WTC11 (cell line): ENCODE results near the gene ZBTB20. TPM values are rescaled to one million over a fixed set of nuclear protein-coding genes. Genes with fewer than 3 reads are reported as not detected.

Source experiments
- ATAC-seq: fragments of 200-7000 bp; cut with Tn5 transposase; 2 replicates; pipeline ENCODE4 v1.10.0; 2021; ENCODE audit warnings: mild to moderate bottlenecking, moderate library complexity
- CTCF ChIA-PET: fragments of 300-600 bp; sonication (Branson Sonifier 250); formaldehyde crosslinking; loops from one replicate; lab custom pipeline; 2021; ENCODE audit warnings: antibody characterized with exemption; lab: Charles Lee
- POLR2A ChIA-PET: fragments of 350-600 bp; sonication (Branson Sonifier 250); formaldehyde crosslinking; loops from one replicate; lab custom pipeline; 2021; ENCODE audit warnings: antibody characterized with exemption; lab: Charles Lee
- DNase-seq: peaks from one replicate; pipeline ENCODE4 v3.0.0; 2021; ENCODE audit warnings: low spot score
- H3K27ac Mint-ChIP-seq: 2 replicates; pipeline ENCODE4 v1.8.0; 2021; ENCODE audit warnings: mixed read lengths
- H3K27me3 Mint-ChIP-seq: 2 replicates; pipeline ENCODE4 v1.8.0; 2021; ENCODE audit warnings: low read depth, mild to moderate bottlenecking, moderate library complexity, mixed read lengths
- H3K36me3 Mint-ChIP-seq: 2 replicates; pipeline ENCODE4 v1.8.0; 2021; ENCODE audit warnings: mixed read lengths
- H3K4me1 Mint-ChIP-seq: 2 replicates; pipeline ENCODE4 v1.8.0; 2022; ENCODE audit warnings: mixed read lengths
- H3K4me3 Mint-ChIP-seq: 2 replicates; pipeline ENCODE4 v1.8.0; 2021; ENCODE audit warnings: mild to moderate bottlenecking, moderate library complexity, mixed read lengths
- H3K9me3 Mint-ChIP-seq: 2 replicates; pipeline ENCODE4 v1.8.0; 2021; ENCODE audit warnings: mixed read lengths
- AFF4 ChIP-seq: sonication (generic); formaldehyde crosslinking; IDR thresholded peaks from 2 replicates; pipeline ENCODE4 v1.8.1; 2023; ENCODE audit warnings: mild to moderate bottlenecking, missing genetic modification reagents, borderline replicate concordance
- AR ChIP-seq: fragments of 250-450 bp; sonication (Bioruptor Pico); IDR thresholded peaks from 2 replicates; pipeline ENCODE4 v1.9.0; 2021; ENCODE audit warnings: mild to moderate bottlenecking
- ATF3 ChIP-seq: sonication (generic); formaldehyde crosslinking; conservative IDR thresholded peaks from 2 replicates; pipeline ENCODE4 v1.8.1; 2022; ENCODE audit warnings: mild to moderate bottlenecking, missing genetic modification reagents
- CTCF ChIP-seq: fragments of 200-600 bp; IDR thresholded peaks from 2 replicates; pipeline ENCODE4 v1.8.0; 2022; ENCODE audit warnings: antibody characterized with exemption
- FOXJ3 ChIP-seq: sonication (generic); formaldehyde crosslinking; IDR thresholded peaks from 2 replicates; pipeline ENCODE4 v1.9.0; 2021; ENCODE audit warnings: missing genetic modification reagents, mild to moderate bottlenecking, borderline replicate concordance
- FOXP4 ChIP-seq: sonication (generic); formaldehyde crosslinking; IDR thresholded peaks from 2 replicates; pipeline ENCODE4 v1.8.0; 2022; ENCODE audit warnings: mild to moderate bottlenecking, missing genetic modification reagents
- GABPB1 ChIP-seq: sonication (generic); formaldehyde crosslinking; IDR thresholded peaks from 2 replicates; pipeline ENCODE4 v1.8.1; 2023; ENCODE audit warnings: mild to moderate bottlenecking, missing genetic modification reagents
- IRF1 ChIP-seq: sonication (generic); formaldehyde crosslinking; IDR thresholded peaks from 2 replicates; pipeline ENCODE4 v1.8.0; 2023; ENCODE audit warnings: missing genetic modification reagents
- MXD4 ChIP-seq: fragments of 250-450 bp; sonication (Bioruptor Pico); IDR thresholded peaks from 2 replicates; pipeline ENCODE4 v1.8.0; 2021; ENCODE audit warnings: mild to moderate bottlenecking, moderate library complexity, borderline replicate concordance
- NR3C1 ChIP-seq: sonication (generic); formaldehyde crosslinking; conservative IDR thresholded peaks from 2 replicates; pipeline ENCODE4 v1.8.1; 2023; ENCODE audit warnings: low read depth, mild to moderate bottlenecking, missing genetic modification reagents
- OVOL2 ChIP-seq: fragments of 250-450 bp; sonication (Bioruptor Pico); IDR thresholded peaks from 2 replicates; pipeline ENCODE4 v1.9.0; 2021; ENCODE audit warnings: mild to moderate bottlenecking, borderline replicate concordance
- PRDM15 ChIP-seq: sonication (generic); formaldehyde crosslinking; IDR thresholded peaks from 2 replicates; pipeline ENCODE4 v1.8.0; 2022; ENCODE audit warnings: missing genetic modification reagents
- SMAD3 ChIP-seq: sonication (generic); formaldehyde crosslinking; IDR thresholded peaks from 2 replicates; pipeline ENCODE4 v1.8.0; 2022; ENCODE audit warnings: missing genetic modification reagents, mild to moderate bottlenecking, borderline replicate concordance
- SOX15 ChIP-seq: fragments of 250-450 bp; sonication (Bioruptor Pico); IDR thresholded peaks from 2 replicates; pipeline ENCODE4 v1.9.0; 2021; ENCODE audit warnings: mild to moderate bottlenecking
- ZNF121 ChIP-seq: sonication (generic); formaldehyde crosslinking; IDR thresholded peaks from 2 replicates; pipeline ENCODE4 v1.8.0; 2023; ENCODE audit warnings: missing genetic modification reagents
- ZNF219 ChIP-seq: sonication (generic); formaldehyde crosslinking; IDR thresholded peaks from 2 replicates; pipeline ENCODE4 v1.8.0; 2023; ENCODE audit warnings: missing genetic modification reagents, mild to moderate bottlenecking, borderline replicate concordance
- ZNF396 ChIP-seq: fragments of 250-450 bp; sonication (Bioruptor Pico); IDR thresholded peaks from 2 replicates; pipeline ENCODE4 v1.8.0; 2021; ENCODE audit warnings: mild to moderate bottlenecking, moderate library complexity, borderline replicate concordance
- ZNF425 ChIP-seq: fragments of 250-450 bp; sonication (Bioruptor Pico); conservative IDR thresholded peaks from 2 replicates; pipeline ENCODE4 v1.9.0; 2021; ENCODE audit warnings: mild to moderate bottlenecking
- total RNA-seq: library from RNA; stranded (reverse); gene quantifications from 3 replicates; pipeline ENCODE4 v1.2.3, GENCODE V29; 2021

ZBTB20 gene
- total RNA-seq, 1 experiment from 2014 or later, result 1.5 TPM

- ChIA-PET POLR2A (no interaction called here), CTCF (interaction anchor here (1.0 to 1.3 kb wide), 4 partner anchors 8 to 113 kb away, joined by 3 to 6 read pairs (median 4); no protein-coding TSS in a partner anchor)
- Mint-ChIP-seq H3K36me3 (no peaks in the 10 kb centered on the region), H3K27me3 (no peaks in the 10 kb centered on the region; the same call in 1 of the 2 replicates), H3K9me3 (no peaks in the 10 kb centered on the region; the same call in 1 of the 2 replicates), H3K4me3 (no peak overlapping the region), H3K27ac (no peak overlapping the region), H3K4me1 (no peaks in the 10 kb centered on the region)
- no peak for ATAC-seq
- TF ChIP-seq PRDM15 (CRISPR knock-in tag) (no peak), OVOL2 (no peak), AR (CRISPR knock-in tag) (no peak), SOX15 (CRISPR knock-in tag) (no peak), SMAD3 (CRISPR knock-in tag) (no peak), GABPB1 (no peak), IRF1 (CRISPR knock-in tag) (no peak), AFF4 (CRISPR knock-in tag) (no peak), CTCF (no peak), ATF3 (CRISPR knock-in tag) (no peak), MXD4 (no peak), ZNF219 (CRISPR knock-in tag) (no peak), FOXP4 (CRISPR knock-in tag) (no peak), ZNF425 (CRISPR knock-in tag) (no peak), ZNF121 (CRISPR knock-in tag) (no peak), NR3C1 (CRISPR knock-in tag) (no peak), FOXJ3 (CRISPR knock-in tag) (no peak), ZNF396 (CRISPR knock-in tag) (no peak)
- DNase-seq, result no peak
Measured at GRCh38 chr3:114307222-114307830, 839.8 kb downstream of the ZBTB20 start.
